ENCODE measurements around the gene LZTFL1.
A peak's percentile ranks its signal among the peaks of the same experiment; 100 is the strongest.

Gene LZTFL1

DNA sequence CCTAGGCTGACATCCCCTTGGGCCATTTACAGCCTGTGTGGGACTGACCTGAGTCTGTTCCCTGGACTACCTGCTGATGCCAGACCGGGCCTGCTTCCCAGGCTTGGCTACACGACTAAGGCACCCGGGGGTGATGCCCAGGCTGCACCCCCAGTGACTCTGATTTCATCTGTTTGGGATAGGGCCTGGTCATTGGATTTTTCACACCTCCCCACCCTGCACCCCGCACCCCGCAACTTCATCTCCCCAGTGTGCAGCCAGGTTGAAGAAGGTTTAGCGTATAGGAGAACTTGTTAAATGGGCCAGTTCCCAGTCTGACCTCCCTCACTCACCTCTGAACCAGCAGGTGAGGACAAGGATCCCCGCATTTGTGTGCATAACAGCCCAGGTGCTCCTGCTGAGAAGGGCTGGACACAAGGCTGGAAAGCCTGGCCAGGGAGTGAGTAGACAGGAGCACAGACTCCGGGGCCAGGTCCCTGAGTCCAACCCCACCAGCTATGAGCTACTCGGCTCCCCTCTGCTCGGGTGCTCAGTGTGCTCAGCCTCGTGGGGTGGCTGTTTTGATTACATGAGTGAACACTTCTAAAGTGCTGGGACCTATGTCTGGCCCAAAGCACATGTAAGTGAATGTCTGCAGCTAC lies 64.1 kb downstream of the LZTFL1 start:
- TF ChIP-seq EP300 (IDR thresholded peaks at IDR 0.05; ENCODE audit: borderline replicate concordance) = no peak
- no peak for TF ChIP-seq CEBPB (IDR thresholded peaks at IDR 0.05)
- no peak for TF ChIP-seq EGR1 (IDR thresholded peaks at IDR 0.05)
- TF ChIP-seq, protein P1, sequence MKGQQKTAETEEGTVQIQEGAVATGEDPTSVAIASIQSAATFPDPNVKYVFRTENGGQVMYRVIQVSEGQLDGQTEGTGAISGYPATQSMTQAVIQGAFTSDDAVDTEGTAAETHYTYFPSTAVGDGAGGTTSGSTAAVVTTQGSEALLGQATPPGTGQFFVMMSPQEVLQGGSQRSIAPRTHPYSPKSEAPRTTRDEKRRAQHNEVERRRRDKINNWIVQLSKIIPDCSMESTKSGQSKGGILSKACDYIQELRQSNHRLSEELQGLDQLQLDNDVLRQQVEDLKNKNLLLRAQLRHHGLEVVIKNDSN (IDR thresholded peaks at IDR 0.05) = no peak
- no peak for TF ChIP-seq FOXM1 (IDR thresholded peaks at IDR 0.05; ENCODE audit: borderline replicate concordance, low read depth)
- TF ChIP-seq TEAD4 (IDR thresholded peaks at IDR 0.05) = no peak
- TF ChIP-seq NFIC (IDR thresholded peaks at IDR 0.05) = no peak

DNA sequence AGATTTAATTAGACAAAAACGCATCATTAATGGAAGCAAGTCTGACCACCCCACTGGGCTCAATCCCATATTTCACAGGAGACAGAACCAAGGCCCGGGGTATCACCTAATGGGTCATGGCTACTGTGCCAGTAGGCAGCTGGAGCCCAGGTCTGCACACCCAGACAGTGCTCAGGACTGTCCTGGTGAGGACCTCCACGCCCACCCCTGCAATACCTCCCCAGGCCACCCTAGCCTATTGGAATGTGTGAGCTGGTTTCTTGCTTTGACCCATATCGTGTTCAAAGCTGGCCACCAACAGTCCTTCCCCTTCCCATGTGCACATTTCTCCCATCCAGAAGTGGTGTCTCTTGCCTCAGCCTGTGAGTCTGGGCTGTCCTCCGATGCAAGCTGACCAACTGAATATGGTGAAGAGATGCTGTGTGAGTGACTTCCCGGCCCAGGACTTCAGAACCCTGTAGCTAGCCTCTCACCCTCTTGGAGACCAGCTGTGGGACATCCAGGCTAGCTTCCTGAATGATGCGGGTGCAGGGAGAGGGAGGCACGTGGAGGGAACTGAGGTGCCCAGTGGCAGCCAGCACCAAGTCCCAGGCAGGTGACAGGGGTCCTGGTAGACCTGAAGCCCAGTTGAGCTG lies 64.7 kb downstream of the LZTFL1 start:
- TF ChIP-seq, protein P1 (IDR thresholded peaks at IDR 0.05) = no peak
- TF ChIP-seq, protein P2, sequence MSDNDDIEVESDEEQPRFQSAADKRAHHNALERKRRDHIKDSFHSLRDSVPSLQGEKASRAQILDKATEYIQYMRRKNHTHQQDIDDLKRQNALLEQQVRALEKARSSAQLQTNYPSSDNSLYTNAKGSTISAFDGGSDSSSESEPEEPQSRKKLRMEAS (IDR thresholded peaks at IDR 0.05) = no peak
- TF ChIP-seq CEBPB (IDR thresholded peaks at IDR 0.05) (no peak), EP300 (IDR thresholded peaks at IDR 0.05; ENCODE audit: borderline replicate concordance) (no peak), TEAD4 (IDR thresholded peaks at IDR 0.05) (no peak), RAD21 (IDR thresholded peaks at IDR 0.05; ENCODE audit: low read depth) (no peak), NFIC (IDR thresholded peaks at IDR 0.05) (no peak), YY1 (IDR thresholded peaks at IDR 0.05; ENCODE audit: low read depth) (no peak), CREB1 (IDR thresholded peaks at IDR 0.05; ENCODE audit: low read depth) (no peak), EGR1 (IDR thresholded peaks at IDR 0.05) (no peak), ZBTB7A (IDR thresholded peaks at IDR 0.05; ENCODE audit: low read depth) (no peak), TCF12 (IDR thresholded peaks at IDR 0.05; ENCODE audit: low read depth) (no peak), FOXM1 (IDR thresholded peaks at IDR 0.05; ENCODE audit: borderline replicate concordance, low read depth) (no peak), TAF1 (IDR thresholded peaks at IDR 0.05; ENCODE audit: low read depth) (no peak)
- TF ChIP-seq, protein P3, sequence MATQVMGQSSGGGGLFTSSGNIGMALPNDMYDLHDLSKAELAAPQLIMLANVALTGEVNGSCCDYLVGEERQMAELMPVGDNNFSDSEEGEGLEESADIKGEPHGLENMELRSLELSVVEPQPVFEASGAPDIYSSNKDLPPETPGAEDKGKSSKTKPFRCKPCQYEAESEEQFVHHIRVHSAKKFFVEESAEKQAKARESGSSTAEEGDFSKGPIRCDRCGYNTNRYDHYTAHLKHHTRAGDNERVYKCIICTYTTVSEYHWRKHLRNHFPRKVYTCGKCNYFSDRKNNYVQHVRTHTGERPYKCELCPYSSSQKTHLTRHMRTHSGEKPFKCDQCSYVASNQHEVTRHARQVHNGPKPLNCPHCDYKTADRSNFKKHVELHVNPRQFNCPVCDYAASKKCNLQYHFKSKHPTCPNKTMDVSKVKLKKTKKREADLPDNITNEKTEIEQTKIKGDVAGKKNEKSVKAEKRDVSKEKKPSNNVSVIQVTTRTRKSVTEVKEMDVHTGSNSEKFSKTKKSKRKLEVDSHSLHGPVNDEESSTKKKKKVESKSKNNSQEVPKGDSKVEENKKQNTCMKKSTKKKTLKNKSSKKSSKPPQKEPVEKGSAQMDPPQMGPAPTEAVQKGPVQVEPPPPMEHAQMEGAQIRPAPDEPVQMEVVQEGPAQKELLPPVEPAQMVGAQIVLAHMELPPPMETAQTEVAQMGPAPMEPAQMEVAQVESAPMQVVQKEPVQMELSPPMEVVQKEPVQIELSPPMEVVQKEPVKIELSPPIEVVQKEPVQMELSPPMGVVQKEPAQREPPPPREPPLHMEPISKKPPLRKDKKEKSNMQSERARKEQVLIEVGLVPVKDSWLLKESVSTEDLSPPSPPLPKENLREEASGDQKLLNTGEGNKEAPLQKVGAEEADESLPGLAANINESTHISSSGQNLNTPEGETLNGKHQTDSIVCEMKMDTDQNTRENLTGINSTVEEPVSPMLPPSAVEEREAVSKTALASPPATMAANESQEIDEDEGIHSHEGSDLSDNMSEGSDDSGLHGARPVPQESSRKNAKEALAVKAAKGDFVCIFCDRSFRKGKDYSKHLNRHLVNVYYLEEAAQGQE (IDR thresholded peaks at IDR 0.05; ENCODE audit: low read depth) = no peak

DNA sequence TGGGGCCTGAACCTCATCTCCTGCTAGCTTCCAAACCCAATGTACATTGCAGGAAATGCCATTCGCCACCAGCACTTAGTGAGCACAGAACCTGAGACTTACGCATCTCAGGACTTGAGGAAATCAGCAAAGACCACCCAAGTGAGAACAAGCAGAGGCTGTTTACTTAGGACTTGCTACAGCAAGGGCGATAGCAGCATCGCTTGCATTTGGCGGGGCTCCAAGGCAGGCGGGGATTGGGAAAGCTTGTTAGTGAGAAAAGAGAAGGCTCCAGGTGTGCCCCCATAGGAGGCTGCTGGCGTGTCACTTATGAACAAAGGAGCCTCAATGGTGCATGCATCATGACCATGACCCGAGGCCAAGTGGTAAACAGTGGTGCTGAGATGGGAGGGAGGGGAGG lies 65.3 kb downstream of the LZTFL1 start:
- no peak for TF ChIP-seq ZBTB7A (IDR thresholded peaks at IDR 0.05; ENCODE audit: low read depth)
- TF ChIP-seq TCF12 (IDR thresholded peaks at IDR 0.05; ENCODE audit: low read depth) = peak; percentile 65
- TF ChIP-seq NFIC (IDR thresholded peaks at IDR 0.05) = peak; percentile 63
- peak; percentile 33; the same call in 1 of the 2 replicates for TF ChIP-seq EP300 (IDR thresholded peaks at IDR 0.05; ENCODE audit: borderline replicate concordance)

DNA sequence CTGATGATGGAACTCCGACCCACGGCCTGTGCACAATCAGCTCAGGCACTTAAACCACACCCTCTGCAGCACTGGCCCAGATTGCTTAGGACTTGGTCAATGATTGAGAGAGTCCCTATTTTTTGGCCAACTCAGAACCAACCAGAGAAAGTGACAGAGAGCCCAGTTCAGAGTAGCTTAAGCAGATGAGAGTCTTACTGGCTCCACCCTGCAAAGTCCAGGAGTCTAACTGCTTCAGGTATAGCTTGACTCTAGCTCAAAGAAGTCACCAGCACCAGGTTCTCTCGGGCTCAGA lies 65.7 kb downstream of the LZTFL1 start:
- TF ChIP-seq CEBPB (IDR thresholded peaks at IDR 0.05) (no peak), NFIC (IDR thresholded peaks at IDR 0.05) (no peak), TEAD4 (IDR thresholded peaks at IDR 0.05) (no peak), TAF1 (IDR thresholded peaks at IDR 0.05; ENCODE audit: low read depth) (no peak), EGR1 (IDR thresholded peaks at IDR 0.05) (no peak), YY1 (IDR thresholded peaks at IDR 0.05; ENCODE audit: low read depth) (no peak), RAD21 (IDR thresholded peaks at IDR 0.05; ENCODE audit: low read depth) (no peak), EP300 (IDR thresholded peaks at IDR 0.05; ENCODE audit: borderline replicate concordance) (no peak), FOXM1 (IDR thresholded peaks at IDR 0.05; ENCODE audit: borderline replicate concordance, low read depth) (no peak), ZBTB7A (IDR thresholded peaks at IDR 0.05; ENCODE audit: low read depth) (no peak), TCF12 (IDR thresholded peaks at IDR 0.05; ENCODE audit: low read depth) (no peak), CREB1 (IDR thresholded peaks at IDR 0.05; ENCODE audit: low read depth) (no peak)
- TF ChIP-seq, protein P3 (IDR thresholded peaks at IDR 0.05; ENCODE audit: low read depth) = no peak
- TF ChIP-seq, protein P2 (IDR thresholded peaks at IDR 0.05) = no peak

DNA sequence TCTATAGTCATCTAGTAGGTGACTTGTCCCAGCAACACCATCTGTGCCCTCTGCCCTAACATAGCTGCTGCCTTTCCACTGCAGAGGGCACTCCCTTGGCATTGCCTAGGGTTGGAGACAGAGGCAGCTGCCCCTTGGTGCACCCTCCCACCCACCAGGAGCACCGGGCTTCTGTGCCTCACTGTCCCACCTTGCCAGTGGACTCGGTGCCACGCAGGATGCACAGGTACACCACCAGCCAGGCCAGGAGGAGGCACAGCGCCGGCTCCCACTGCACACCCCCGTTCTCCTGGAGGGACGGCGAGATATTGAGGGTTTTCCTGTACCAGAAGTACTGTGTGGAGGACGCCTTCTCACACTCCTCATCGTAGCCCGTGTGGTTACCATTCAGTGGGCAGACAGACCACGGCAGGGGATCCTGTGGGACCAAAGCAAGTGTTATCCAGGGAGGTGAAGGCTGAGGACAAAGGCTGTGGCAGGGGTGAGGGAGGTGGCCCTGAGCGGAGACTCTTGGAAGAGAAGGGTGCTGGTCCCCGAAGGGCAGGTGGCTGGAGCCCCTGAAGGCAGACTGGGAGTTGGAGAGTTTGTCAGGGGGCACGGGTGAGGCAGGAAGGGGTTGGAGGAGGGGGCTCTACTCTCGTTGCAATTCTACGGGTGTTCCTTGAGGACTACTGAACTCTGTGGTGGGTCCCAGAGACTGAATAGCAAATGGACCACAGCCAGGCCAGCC lies 66.2 kb downstream of the LZTFL1 start:
- TF ChIP-seq EP300 (IDR thresholded peaks at IDR 0.05; ENCODE audit: borderline replicate concordance) (no peak), TCF12 (IDR thresholded peaks at IDR 0.05; ENCODE audit: low read depth) (no peak), CEBPB (IDR thresholded peaks at IDR 0.05) (no peak), ZBTB7A (IDR thresholded peaks at IDR 0.05; ENCODE audit: low read depth) (no peak), EGR1 (IDR thresholded peaks at IDR 0.05) (no peak), CREB1 (IDR thresholded peaks at IDR 0.05; ENCODE audit: low read depth) (no peak), YY1 (IDR thresholded peaks at IDR 0.05; ENCODE audit: low read depth) (no peak), TEAD4 (IDR thresholded peaks at IDR 0.05) (no peak), NFIC (IDR thresholded peaks at IDR 0.05) (no peak), TAF1 (IDR thresholded peaks at IDR 0.05; ENCODE audit: low read depth) (no peak), FOXM1 (IDR thresholded peaks at IDR 0.05; ENCODE audit: borderline replicate concordance, low read depth) (no peak), RAD21 (IDR thresholded peaks at IDR 0.05; ENCODE audit: low read depth) (no peak)
- TF ChIP-seq, protein P2 (IDR thresholded peaks at IDR 0.05) = no peak
- TF ChIP-seq, protein P3 (IDR thresholded peaks at IDR 0.05; ENCODE audit: low read depth) = no peak
- TF ChIP-seq, protein P1 (IDR thresholded peaks at IDR 0.05) = no peak
